Activated naive CD8-positive, alpha-beta T cell treated with anti-CD3 and anti-CD28 coated beads for 36 hours (primary cell): ENCODE data around the gene JAZF1. TPM values are rescaled to one million over a fixed set of nuclear protein-coding genes. Genes with fewer than 3 reads are reported as not detected.

Experiments
- DNase-seq: peaks from one replicate; pipeline ENCODE4 v3.0.0; 2021
- H3K27ac Mint-ChIP-seq: one replicate; pipeline ENCODE4 v1.8.0; 2022; ENCODE audit warnings: mild to moderate bottlenecking, moderate library complexity, mixed read lengths
- H3K27me3 Mint-ChIP-seq: one replicate; pipeline ENCODE4 v1.8.0; 2022; ENCODE audit warnings: mild to moderate bottlenecking, mixed read lengths
- H3K36me3 Mint-ChIP-seq: one replicate; pipeline ENCODE4 v1.8.0; 2021; ENCODE audit warnings: mild to moderate bottlenecking, mixed read lengths
- H3K4me1 Mint-ChIP-seq: one replicate; pipeline ENCODE4 v1.8.0; 2021; ENCODE audit warnings: mixed read lengths
- H3K4me3 Mint-ChIP-seq: one replicate; pipeline ENCODE4 v1.8.0; 2022; ENCODE audit warnings: mild to moderate bottlenecking, moderate library complexity, mixed read lengths
- H3K9me3 Mint-ChIP-seq: one replicate; pipeline ENCODE4 v1.8.0; 2022; ENCODE audit warnings: mixed read lengths
- total RNA-seq, 2 experiments: library from RNA; stranded (reverse); gene quantifications; one replicate each; pipeline ENCODE4 v1.2.3, GENCODE V29; 2021

The JAZF1 gene
- total RNA-seq, 2 experiments from 2014 or later: 6.6 to 7.4 TPM

DNA sequence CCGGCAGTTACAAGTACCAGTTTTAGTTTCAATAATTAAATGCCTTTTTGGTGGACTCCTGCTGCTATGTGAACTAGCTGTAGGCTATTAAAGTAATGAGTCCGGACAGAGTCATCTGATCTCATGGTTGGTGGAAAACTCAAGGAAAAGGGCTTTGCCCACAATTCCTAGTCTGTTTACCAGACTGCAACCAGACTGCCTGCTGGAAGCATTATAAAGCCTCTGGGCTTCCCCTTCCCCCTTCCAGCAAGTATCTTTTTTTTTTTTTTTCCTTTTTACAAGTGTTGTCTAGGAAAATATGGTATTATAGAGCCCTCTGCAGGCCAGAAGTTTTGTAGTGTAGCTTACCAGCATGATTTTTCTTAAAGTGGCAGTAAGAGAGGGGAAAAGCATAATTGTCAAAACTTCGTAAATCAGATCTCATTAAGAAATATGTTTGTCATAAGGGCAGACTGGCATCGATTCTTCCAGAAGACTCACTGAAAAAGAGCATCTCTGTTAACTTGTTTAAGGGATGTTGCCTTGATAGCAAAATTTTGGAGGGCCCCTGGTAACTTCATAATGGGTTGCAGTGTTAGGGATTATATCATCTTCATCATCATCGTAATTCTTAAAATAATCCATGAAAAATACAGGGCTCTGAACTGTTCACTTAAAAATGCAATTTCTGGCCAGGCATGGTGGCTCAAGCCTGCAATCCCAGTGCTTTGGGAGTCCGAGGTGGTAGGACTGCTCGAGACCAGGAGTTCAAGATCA, 259.3 kb downstream of the JAZF1 start:
- DNase-seq: no peak
- H3K9me3 Mint-ChIP-seq: no peaks in the 10 kb centered on the region
- H3K4me1 Mint-ChIP-seq: no peaks in the 10 kb centered on the region
- no peak overlapping the region for H3K4me3 Mint-ChIP-seq
- H3K36me3 Mint-ChIP-seq: no peaks in the 10 kb centered on the region
- H3K27me3 Mint-ChIP-seq: no peaks in the 10 kb centered on the region
- no peak overlapping the region for H3K27ac Mint-ChIP-seq

DNA sequence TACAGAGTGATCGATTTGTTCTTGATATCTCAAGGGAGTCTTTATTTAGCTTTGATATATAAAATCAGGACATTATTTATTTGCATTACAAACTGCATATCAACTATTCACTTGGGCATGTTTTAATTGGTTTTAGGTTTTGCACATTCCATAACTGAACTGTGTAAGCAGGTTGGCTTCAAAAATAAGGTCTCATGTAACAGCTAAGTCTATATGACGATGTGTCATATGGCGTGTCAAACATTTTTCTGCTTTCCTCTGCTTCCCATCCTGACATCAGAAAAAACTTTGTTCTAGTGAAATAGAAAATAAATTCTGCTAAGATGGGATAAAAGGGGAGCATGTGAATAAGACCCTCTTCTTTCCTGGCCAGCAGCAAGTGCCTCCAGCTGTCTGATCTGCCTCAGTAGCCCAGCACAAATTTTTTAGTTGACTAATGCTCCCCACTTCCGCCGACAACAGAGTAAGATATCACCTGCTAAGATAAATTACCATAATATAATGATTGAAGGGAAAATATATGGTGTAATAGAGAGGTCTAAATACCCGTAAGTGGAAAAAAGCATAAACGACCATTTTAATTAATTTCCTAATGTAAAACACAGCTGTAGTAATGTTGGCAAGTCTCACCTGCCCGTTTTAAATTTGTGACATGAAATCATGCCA, 260.2 kb downstream of the JAZF1 start:
- Mint-ChIP-seq H3K4me3 (no peak overlapping the region), H3K27ac (no peak overlapping the region), H3K36me3 (no peaks in the 10 kb centered on the region), H3K9me3 (no peaks in the 10 kb centered on the region), H3K4me1 (no peaks in the 10 kb centered on the region), H3K27me3 (no peaks in the 10 kb centered on the region)
- no peak for DNase-seq

DNA sequence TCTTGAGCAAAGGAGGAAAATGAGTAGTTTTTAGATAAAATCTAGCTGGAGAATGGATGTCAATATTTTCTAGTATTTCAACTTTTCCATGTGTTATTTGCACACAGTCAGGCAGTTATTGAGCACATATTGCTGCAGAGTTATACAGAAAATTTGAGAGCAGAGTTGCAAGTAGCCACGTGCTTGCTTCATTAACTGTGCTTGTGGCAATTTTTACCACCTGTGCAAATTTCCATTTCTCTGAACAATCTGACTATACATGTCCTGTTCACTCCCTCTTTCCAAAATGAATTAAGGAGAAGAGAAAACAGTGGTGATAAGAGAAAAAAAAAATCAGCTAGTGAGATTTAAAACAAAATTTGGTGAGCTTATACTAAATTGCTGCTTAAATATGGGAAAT, 262.1 kb downstream of the JAZF1 start:
- H3K4me3 Mint-ChIP-seq: no peak overlapping the region
- no peaks in the 10 kb centered on the region for H3K4me1 Mint-ChIP-seq
- H3K27ac Mint-ChIP-seq: no peak overlapping the region
- DNase-seq: no peak
- H3K27me3 Mint-ChIP-seq: no peaks in the 10 kb centered on the region
- no peaks in the 10 kb centered on the region for H3K36me3 Mint-ChIP-seq
- H3K9me3 Mint-ChIP-seq: no peaks in the 10 kb centered on the region

DNA sequence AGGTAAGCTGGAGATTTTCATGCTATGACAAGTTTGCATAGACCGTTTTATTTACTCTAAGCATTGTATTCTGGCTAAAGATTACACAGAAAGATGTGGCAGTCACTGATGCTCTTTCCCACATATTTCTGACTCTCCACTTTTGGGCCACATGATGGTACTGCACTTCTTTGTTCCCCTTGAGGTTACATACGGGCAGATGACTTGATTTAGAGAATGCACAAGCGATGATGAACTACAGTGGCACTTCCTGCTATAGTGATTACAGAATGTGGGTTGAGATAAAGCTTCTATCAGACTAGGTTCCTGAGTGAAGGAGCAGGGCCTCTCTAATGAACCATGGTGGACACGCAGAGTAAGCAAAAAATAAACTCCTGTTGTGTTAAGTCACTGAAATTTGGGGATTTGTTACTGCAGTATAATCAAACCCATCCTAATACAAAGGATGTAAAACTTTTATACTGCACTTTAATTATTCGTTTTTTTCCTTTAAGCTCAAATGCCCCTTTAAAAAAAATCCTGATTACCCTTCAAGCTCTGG, 262.8 kb downstream of the JAZF1 start:
- no peaks in the 10 kb centered on the region for H3K4me1 Mint-ChIP-seq
- no peaks in the 10 kb centered on the region for H3K27me3 Mint-ChIP-seq
- DNase-seq: no peak
- H3K9me3 Mint-ChIP-seq: no peaks in the 10 kb centered on the region
- no peak overlapping the region for H3K4me3 Mint-ChIP-seq
- H3K27ac Mint-ChIP-seq: no peak overlapping the region
- no peaks in the 10 kb centered on the region for H3K36me3 Mint-ChIP-seq

DNA sequence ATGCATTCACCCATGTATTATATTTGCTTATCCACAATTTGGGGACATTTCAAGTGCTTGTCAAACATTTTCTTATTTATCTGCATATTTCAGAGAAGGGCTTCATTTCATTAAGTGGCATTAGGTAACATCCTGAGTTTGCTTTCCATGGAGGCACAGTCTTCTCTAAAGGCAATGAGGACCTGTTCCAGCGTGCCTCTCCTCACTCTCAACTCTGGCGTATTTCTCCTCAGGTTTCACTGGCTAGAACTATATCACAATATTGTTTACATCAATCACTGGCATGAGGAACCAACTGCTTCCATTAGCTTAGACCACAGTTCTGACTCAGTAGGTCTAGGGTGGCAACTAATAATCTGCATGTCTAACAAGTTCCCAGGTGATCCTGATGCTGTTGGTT, 263.5 kb downstream of the JAZF1 start:
- no peak for DNase-seq
- no peaks in the 10 kb centered on the region for H3K27me3 Mint-ChIP-seq
- no peak overlapping the region for H3K27ac Mint-ChIP-seq
- no peaks in the 10 kb centered on the region for H3K4me1 Mint-ChIP-seq
- no peaks in the 10 kb centered on the region for H3K9me3 Mint-ChIP-seq
- H3K36me3 Mint-ChIP-seq: no peaks in the 10 kb centered on the region
- H3K4me3 Mint-ChIP-seq: no peak overlapping the region

DNA sequence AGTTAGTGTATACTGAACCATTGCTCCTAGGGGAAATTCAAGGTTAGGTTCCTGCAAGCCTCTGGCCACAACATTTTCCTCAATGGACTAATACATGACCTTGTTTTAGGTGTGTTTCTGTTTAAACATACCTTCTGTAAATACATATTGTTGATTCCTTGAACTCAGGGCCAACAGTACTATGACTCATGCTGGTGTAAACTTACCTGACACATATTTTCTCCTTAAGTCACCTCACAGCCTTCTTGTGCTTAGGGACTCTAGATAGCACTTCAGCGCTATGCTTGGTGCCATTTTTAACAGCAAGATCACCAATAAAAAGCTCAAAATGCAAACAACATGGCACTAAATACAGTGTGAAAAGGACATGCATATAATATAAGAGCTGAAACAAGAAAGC, 264.2 kb downstream of the JAZF1 start:
- Mint-ChIP-seq H3K4me1 (no peaks in the 10 kb centered on the region), H3K9me3 (no peaks in the 10 kb centered on the region), H3K36me3 (no peaks in the 10 kb centered on the region), H3K4me3 (no peak overlapping the region), H3K27me3 (no peaks in the 10 kb centered on the region), H3K27ac (no peak overlapping the region)
- no peak for DNase-seq

DNA sequence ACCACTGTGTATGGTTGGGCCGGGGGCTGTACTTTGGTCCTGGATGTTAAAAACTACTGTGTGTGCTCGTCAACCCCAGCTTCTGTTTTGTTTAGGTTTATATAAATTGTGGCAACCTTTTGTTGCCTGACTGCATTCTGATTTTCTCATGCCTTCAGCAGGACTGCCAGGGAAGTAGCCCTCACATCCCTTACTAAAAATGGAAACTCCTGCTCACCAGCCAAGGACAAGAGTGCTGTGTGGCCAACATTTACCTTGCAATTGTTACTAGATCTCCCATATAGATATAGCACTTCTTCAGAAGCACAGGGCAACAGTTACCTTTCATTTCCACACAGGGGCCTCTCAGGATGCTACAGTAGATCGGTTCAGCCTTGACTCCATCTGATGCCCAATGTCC, 266.2 kb downstream of the JAZF1 start:
- Mint-ChIP-seq H3K4me3 (no peak overlapping the region), H3K36me3 (no peaks in the 10 kb centered on the region), H3K9me3 (no peaks in the 10 kb centered on the region), H3K27me3 (no peaks in the 10 kb centered on the region), H3K27ac (no peak overlapping the region), H3K4me1 (no peaks in the 10 kb centered on the region)
- DNase-seq: no peak

DNA sequence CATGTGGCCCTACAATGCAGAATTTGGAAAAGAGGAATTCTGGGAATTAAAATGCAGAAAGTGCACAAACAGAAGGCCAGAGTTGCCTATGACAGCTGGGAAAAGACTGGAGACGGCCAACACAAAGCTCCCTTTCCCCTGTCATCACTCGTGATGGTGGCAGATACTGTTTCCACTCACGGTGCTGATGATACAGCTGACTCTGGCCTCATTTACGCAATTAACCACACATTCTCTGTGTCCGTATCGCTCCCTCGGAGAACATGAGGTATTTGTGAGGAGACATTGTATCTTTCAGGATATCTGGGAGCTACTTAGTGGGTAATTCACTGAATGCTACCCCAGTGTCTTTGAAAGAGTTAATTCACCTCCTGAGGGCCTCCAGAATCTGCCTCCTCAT, 267.8 kb downstream of the JAZF1 start:
- no peaks in the 10 kb centered on the region for H3K4me1 Mint-ChIP-seq
- H3K27me3 Mint-ChIP-seq: no peaks in the 10 kb centered on the region
- no peaks in the 10 kb centered on the region for H3K36me3 Mint-ChIP-seq
- no peak overlapping the region for H3K4me3 Mint-ChIP-seq
- no peak for DNase-seq
- H3K27ac Mint-ChIP-seq: no peak overlapping the region
- no peaks in the 10 kb centered on the region for H3K9me3 Mint-ChIP-seq

DNA sequence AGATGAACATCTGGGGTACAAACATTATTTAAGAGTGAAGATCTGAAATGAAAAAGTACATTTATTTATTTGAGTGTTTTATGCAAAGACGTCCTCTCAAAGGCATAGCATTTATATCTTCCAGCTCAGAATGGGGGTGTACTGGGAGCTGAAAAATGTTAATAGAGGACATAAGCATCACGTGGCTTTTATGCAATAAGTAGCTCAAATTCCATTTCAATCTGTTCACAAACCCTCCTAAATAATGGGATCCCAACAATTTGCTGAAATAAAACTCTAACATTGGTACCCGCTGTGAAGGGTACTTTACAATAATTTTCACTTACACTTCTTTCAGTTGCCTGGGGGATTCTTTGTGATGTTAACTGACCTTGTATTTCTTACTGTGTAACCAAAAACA, 268.7 kb downstream of the JAZF1 start:
- no peaks in the 10 kb centered on the region for H3K27me3 Mint-ChIP-seq

DNA sequence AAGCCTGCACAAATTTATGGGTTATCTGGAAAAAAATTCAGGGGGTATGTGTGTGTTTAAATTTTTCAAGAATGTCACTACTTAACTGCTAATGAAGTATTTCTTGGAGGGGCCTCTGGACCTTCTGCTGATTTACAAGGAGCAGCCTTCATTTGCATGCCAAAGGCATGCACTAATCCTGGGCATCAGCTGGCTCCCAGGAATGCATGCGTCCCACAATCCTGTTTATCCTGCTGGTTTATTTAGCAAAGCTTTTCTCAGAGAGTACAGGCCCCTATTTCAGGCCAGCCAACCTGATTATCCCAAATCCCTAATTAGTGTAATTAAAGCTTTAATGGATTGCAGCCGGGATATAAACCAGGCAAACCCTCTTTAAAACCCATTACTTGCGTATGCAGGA, 270.3 kb downstream of the JAZF1 start:
- Mint-ChIP-seq H3K4me1 (no peaks in the 10 kb centered on the region), H3K27me3 (no peaks in the 10 kb centered on the region), H3K27ac (no peak overlapping the region), H3K36me3 (no peaks in the 10 kb centered on the region), H3K9me3 (no peaks in the 10 kb centered on the region), H3K4me3 (no peak overlapping the region)
- no peak for DNase-seq

More for the DNA sequence above, 268.7 kb downstream of the JAZF1 start:
- no peaks in the 10 kb centered on the region for H3K4me1 Mint-ChIP-seq
- H3K4me3 Mint-ChIP-seq: no peak overlapping the region
- H3K27ac Mint-ChIP-seq: no peak overlapping the region
- no peaks in the 10 kb centered on the region for H3K9me3 Mint-ChIP-seq
- DNase-seq: no peak
- no peaks in the 10 kb centered on the region for H3K36me3 Mint-ChIP-seq

DNA sequence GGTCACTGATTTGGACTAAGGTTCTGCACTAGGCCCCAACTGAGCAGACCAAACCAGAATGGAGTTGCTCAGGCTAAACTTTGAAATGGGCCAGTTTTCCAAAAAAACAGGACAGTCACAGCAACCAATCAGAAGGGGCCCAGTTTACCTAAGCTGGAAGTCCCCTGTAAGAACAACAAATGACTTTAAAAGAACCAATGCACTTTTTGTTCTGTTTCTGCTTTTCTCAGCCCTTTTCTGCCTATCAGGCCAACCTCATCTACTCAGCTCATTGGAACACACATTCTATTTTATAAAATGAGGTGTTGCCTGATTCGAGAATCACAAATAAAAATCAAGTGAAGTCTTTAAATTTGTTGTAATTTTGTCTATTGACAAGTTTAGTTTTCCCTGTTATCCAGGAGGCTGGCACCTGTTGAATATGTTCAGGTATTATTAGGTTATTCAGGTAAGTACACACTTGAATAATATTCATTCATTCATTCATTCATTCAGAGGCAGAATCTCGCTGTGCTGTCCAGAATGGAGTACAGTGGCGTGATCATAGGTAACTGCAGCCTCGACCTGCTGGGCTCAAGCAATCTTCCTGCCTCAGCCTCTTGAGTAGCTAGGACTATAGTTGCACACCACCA, 271.9 kb downstream of the JAZF1 start:
- H3K36me3 Mint-ChIP-seq: no peaks in the 10 kb centered on the region
- H3K4me3 Mint-ChIP-seq: no peak overlapping the region
- DNase-seq: no peak
- H3K27ac Mint-ChIP-seq: no peak overlapping the region
- no peaks in the 10 kb centered on the region for H3K27me3 Mint-ChIP-seq
- no peaks in the 10 kb centered on the region for H3K9me3 Mint-ChIP-seq
- H3K4me1 Mint-ChIP-seq: no peaks in the 10 kb centered on the region

DNA sequence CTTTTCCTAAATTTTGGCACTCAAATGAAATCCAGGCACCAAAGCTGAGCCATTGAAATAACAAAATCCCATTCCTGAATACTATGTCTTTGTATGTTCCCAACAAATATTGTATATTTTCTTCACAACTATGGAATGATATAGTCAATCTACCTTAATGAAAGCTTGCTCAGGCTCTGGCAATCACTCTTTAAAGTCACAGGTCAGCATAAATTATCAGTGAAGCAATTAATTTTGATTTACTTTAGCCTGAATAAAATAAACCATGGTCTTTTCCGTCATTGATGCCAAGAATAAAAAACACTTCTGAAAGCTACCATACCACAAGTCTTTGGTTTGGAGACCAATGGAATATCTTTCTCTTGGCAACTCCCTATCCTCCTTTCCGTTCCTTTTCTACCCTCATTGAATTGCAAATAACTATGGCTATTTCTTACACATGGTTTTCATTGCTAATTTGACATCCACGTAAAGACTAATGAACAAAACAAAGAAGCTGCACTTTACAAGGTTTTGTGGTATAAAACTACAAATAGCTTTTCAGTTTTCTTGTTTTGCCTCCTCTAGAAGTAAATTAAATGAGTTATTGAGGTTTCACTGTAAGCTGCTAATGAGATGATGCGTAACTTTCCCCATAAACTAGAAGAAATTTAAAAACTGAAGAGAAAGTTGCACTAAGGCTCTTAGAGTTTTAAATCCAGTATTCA, 274.1 kb downstream of the JAZF1 start:
- Mint-ChIP-seq H3K4me1 (peaks cover 3% of the 10 kb centered on the region), H3K9me3 (no peaks in the 10 kb centered on the region), H3K27me3 (no peaks in the 10 kb centered on the region), H3K4me3 (no peak overlapping the region), H3K27ac (no peak overlapping the region), H3K36me3 (no peaks in the 10 kb centered on the region)
- DNase-seq: no peak

DNA sequence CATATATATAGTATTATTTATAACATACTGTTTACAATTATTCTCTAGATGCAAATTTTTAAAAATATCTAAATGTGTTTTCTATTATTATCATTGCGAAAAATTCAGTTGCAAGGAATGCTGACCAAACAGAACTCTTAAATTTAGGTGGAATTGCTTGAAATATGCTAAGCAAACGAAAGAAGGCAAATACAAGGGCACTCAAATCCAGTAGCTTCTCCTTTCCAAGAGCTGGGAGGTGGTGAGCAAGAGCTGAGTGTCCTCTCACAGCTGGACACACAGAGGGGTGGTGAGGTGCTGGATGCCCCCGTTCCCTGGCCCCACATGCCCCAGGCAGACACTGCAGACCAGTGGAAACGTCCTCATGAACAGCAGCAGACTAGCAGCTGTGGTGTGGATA, 274.6 kb downstream of the JAZF1 start:
- DNase-seq: no peak
- no peaks in the 10 kb centered on the region for H3K36me3 Mint-ChIP-seq
- H3K4me1 Mint-ChIP-seq: peaks cover 9% of the 10 kb centered on the region
- H3K27me3 Mint-ChIP-seq: no peaks in the 10 kb centered on the region
- H3K27ac Mint-ChIP-seq: no peak overlapping the region
- no peak overlapping the region for H3K4me3 Mint-ChIP-seq
- no peaks in the 10 kb centered on the region for H3K9me3 Mint-ChIP-seq

DNA sequence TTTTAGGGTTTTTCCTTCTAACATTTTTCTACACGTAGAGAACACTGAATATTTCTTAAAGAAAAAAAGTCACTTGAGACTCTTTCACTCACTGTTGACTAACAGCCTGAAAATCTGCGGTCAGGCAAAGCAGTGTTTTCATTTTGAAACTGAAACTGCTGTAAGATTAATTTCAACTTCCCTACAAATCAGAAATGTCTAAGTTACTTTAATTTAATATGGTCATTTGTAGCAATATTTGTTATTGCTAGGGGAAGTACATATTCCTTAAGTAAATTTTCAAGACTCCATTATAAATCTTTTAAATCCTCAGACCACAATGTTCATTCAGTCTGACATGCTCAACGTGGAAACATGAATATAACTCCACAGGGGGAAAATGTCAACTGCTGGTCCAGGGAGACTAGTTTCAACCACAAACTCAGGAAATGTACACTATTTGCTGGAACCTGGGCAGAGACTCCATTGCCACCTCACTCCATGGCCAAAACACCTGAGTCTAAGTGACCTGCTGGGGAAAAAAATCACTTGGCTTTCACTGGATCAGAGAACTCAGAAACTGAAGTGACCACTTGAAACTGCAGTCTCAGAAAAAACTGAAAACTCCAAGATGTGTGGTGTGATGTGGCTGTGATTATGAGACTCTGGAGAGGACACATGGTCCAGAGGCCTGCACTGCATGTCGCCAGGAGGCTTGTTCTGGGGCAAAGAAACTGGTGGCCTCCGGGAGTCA, 279.4 kb downstream of the JAZF1 start:
- H3K36me3 Mint-ChIP-seq: no peaks in the 10 kb centered on the region
- peak overlapping the region; percentile 17 for H3K27ac Mint-ChIP-seq
- no peak overlapping the region for H3K4me3 Mint-ChIP-seq
- no peaks in the 10 kb centered on the region for H3K9me3 Mint-ChIP-seq
- H3K4me1 Mint-ChIP-seq: peaks cover 31% of the 10 kb centered on the region
- DNase-seq: no peak
- no peaks in the 10 kb centered on the region for H3K27me3 Mint-ChIP-seq
